ENCODE data around the gene VSIG10L2.
A peak's percentile ranks its signal among the peaks of the same experiment; 100 is the strongest.

Gene VSIG10L2

DNA sequence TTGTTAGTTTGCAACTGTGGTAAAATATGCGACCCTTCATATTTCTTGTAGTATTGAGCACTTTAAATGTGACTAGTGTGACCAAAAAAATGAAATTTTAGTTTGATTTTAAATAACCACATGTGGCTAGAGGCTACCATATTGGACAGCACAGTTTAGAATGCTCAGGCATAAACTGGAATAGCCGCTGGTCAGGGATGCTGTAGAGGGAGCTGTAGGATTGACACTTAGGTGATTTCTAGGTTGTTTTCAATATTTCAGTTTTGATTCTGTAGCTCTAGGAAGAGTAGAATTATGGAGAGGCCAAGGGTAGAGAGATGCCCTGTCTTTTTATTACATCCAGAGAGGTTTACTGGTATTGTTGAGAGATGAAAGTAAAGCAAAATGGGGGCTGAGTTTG, 10.8 kb upstream of the VSIG10L2 start:
- CTCF ChIA-PET: interaction anchor here (9.5 kb wide), 1 partner anchor 258 kb away, joined by 79 read pairs; no protein-coding TSS in a partner anchor
- Mint-ChIP-seq H3K27ac (no peak overlapping the region), H3K36me3 (no peaks in the 10 kb centered on the region), H3K4me3 (no peak overlapping the region), H3K4me1 (peaks cover 14% of the 10 kb centered on the region), H3K27me3 (peaks cover 10% of the 10 kb centered on the region), H3K9me3 (no peaks in the 10 kb centered on the region)
- no peak for DNase-seq

GRCh38 chr11:125935618-125936199, 10.1 kb upstream of the VSIG10L2 start:
- peaks cover 14% of the 10 kb centered on the region for H3K4me1 Mint-ChIP-seq
- no peak overlapping the region for H3K4me3 Mint-ChIP-seq
- H3K9me3 Mint-ChIP-seq: no peaks in the 10 kb centered on the region
- no peak for DNase-seq
- H3K27me3 Mint-ChIP-seq: peaks cover 8% of the 10 kb centered on the region
- no peaks in the 10 kb centered on the region for H3K36me3 Mint-ChIP-seq
- CTCF ChIA-PET: interaction anchor here (9.5 kb wide), 1 partner anchor 258 kb away, joined by 79 read pairs; no protein-coding TSS in a partner anchor
- no peak overlapping the region for H3K27ac Mint-ChIP-seq

DNA sequence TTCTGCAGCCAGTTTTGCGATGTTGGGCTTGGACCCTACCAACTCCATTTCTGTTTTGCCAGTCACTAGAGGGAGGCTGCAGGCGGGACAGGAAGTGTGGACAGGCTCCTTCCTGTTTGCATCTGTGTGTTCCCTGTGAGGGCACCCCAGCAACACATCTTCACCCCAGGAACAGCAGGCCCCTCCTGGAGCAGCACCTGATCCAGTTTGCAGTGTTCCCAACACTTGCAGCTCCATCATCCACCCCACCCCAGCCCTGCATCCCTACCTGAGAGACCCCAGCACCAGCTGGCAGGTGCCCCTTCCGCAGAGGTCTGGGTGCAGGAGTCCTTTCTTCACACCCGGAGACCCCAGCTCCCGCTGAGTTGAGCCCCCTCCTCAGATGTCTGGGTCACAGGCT, 7.4 kb upstream of the VSIG10L2 start:
- H3K4me1 Mint-ChIP-seq: peaks cover 21% of the 10 kb centered on the region
- no peaks in the 10 kb centered on the region for H3K9me3 Mint-ChIP-seq
- peak; percentile 38 for DNase-seq
- peak overlapping the region; percentile 17 for H3K27ac Mint-ChIP-seq
- H3K36me3 Mint-ChIP-seq: no peaks in the 10 kb centered on the region
- CTCF ChIA-PET: interaction anchor here (1.4 to 9.5 kb wide), 2 partner anchors 11 to 255 kb away, joined by 3 to 79 read pairs; no protein-coding TSS in a partner anchor
- peaks cover 8% of the 10 kb centered on the region for H3K27me3 Mint-ChIP-seq
- H3K4me3 Mint-ChIP-seq: no peak overlapping the region

- Mint-ChIP-seq H3K4me3 (no peak overlapping the region), H3K4me1 (peaks cover 21% of the 10 kb centered on the region), H3K27ac (no peak overlapping the region), H3K36me3 (no peaks in the 10 kb centered on the region), H3K9me3 (no peaks in the 10 kb centered on the region), H3K27me3 (peaks cover 8% of the 10 kb centered on the region)
- DNase-seq: no peak
- CTCF ChIA-PET: interaction anchor here (0.6 to 9.5 kb wide), 3 partner anchors 10 to 254 kb away, joined by 3 to 79 read pairs (median 3); no protein-coding TSS in a partner anchor
Measured at GRCh38 chr11:125939081-125939521, 6.7 kb upstream of the VSIG10L2 start.

DNA sequence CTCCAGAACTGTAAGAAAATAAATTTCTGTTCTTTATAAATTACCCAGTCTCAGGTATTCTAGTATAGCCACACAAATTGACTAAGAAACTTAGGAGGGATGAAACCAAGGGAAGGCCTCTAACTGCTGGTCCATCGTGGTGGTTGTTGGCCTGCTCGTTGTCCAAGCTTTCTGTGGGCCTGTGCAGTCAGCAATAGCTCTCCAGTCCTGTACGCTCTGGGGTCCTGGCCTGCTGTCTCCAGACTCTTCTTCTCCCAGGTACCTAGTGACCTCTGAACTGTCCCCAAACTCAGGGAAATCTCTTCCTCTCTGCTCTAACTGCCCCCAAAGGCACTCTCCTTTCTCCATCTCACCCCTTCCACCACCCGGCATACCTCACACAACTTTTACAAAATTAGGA, 5.7 kb upstream of the VSIG10L2 start:
- Mint-ChIP-seq H3K27ac (no peak overlapping the region), H3K36me3 (no peaks in the 10 kb centered on the region)
- CTCF ChIA-PET: interaction anchor here (0.7 to 9.5 kb wide), 6 partner anchors 121 to 409 kb away, joined by 3 to 79 read pairs (median 4); no protein-coding TSS in a partner anchor

DNA sequence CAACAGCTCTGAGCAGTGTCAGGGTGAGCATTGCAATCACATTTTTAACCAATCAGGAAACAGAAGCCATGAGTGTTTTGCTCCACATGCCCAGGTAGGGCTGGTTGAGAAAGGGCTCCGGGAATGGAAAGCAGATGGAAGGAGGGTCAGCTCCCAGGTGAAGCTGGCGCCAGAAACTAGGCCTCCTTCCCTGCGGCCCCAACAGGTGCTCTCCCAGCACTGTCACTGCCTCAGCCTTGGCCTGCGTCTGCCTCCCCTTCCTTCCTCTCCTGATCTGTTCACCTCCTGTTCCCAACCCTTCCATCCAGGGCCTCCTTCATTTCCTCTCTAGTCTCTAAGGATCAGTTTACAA, 4.6 kb upstream of the VSIG10L2 start:
- H3K27me3 Mint-ChIP-seq: peaks cover 14% of the 10 kb centered on the region
- H3K36me3 Mint-ChIP-seq: no peaks in the 10 kb centered on the region
- no peak overlapping the region for H3K4me3 Mint-ChIP-seq
- DNase-seq: no peak
- no peaks in the 10 kb centered on the region for H3K9me3 Mint-ChIP-seq
- peaks cover 21% of the 10 kb centered on the region for H3K4me1 Mint-ChIP-seq
- CTCF ChIA-PET: interaction anchor here (0.7 to 9.5 kb wide), 11 partner anchors 11 to 539 kb away, joined by 3 to 79 read pairs (median 4); no protein-coding TSS in a partner anchor
- H3K27ac Mint-ChIP-seq: no peak overlapping the region

More for the DNA sequence above, 5.7 kb upstream of the VSIG10L2 start:
- no peak for DNase-seq
- Mint-ChIP-seq H3K27me3 (peaks cover 14% of the 10 kb centered on the region), H3K9me3 (no peaks in the 10 kb centered on the region), H3K4me3 (no peak overlapping the region), H3K4me1 (peaks cover 21% of the 10 kb centered on the region)

DNA sequence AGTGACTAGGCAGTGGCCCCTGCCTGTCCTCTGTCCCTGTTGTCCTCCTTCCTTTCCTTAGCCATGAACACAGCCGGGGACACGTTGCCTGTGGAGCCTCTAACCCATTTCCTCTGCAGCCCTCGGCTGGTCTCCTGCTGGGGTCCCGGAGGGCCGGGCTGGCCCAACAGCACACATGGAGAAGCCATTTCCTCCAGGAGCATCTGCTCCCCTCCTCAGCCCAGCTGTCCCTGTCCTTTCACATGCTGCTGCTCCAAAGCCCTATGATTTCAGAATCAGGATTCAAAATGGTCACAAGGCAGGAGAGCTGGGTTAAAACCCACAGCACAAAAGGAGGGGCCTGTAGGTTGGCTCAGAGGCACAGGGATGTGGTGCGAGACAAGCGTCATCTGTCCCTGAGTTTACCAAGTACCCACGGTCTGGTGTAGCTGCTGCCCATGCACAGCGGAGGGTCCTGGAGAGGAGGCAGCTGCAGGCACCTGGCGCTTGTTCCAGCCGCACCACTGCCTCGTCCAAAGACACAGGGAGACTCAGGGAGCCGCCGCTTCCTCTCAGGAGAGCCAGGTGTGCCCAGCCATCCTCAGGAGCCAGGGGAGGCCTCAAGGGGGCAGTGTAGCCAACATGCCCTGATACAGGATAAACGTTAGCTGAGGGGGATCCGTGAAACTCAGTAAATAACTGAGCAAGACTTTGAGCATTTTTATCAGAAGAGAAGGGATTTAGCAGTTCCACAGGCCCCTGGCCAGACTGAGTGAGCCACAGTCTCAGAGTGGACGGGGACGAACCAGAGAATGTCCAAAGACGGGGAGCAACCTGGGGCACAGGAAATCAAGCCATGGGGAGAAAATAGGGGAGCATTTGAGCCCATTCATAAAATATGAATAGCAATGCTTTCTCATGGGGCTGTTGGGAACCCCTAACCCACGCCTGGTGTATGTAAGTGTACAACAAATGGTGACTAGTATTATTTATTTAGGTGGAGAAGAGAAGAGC, 3.9 kb upstream of the VSIG10L2 start:
- CTCF ChIA-PET: interaction anchor here (0.6 to 9.5 kb wide), 19 partner anchors 10 to 538 kb away, joined by 3 to 79 read pairs (median 3); no protein-coding TSS in a partner anchor
- H3K27me3 Mint-ChIP-seq: peaks cover 14% of the 10 kb centered on the region
- H3K9me3 Mint-ChIP-seq: no peaks in the 10 kb centered on the region
- no peak overlapping the region for H3K27ac Mint-ChIP-seq
- DNase-seq: peak; percentile 73
- no peak overlapping the region for H3K4me3 Mint-ChIP-seq
- H3K36me3 Mint-ChIP-seq: no peaks in the 10 kb centered on the region
- peaks cover 21% of the 10 kb centered on the region for H3K4me1 Mint-ChIP-seq

GRCh38 chr11:125942771-125943428, 2.9 kb upstream of the VSIG10L2 start:
- DNase-seq: no peak
- no peak overlapping the region for H3K27ac Mint-ChIP-seq
- H3K4me1 Mint-ChIP-seq: peaks cover 18% of the 10 kb centered on the region
- CTCF ChIA-PET: interaction anchor here (0.6 to 9.5 kb wide), 10 partner anchors 11 to 341 kb away, joined by 3 to 79 read pairs (median 3); no protein-coding TSS in a partner anchor
- no peaks in the 10 kb centered on the region for H3K9me3 Mint-ChIP-seq
- peaks cover 14% of the 10 kb centered on the region for H3K27me3 Mint-ChIP-seq
- no peaks in the 10 kb centered on the region for H3K36me3 Mint-ChIP-seq
- H3K4me3 Mint-ChIP-seq: no peak overlapping the region

GRCh38 chr11:125943661-125944349, 2.0 kb upstream of the VSIG10L2 start:
- H3K36me3 Mint-ChIP-seq: no peaks in the 10 kb centered on the region
- peaks cover 9% of the 10 kb centered on the region for H3K4me1 Mint-ChIP-seq
- no peak overlapping the region for H3K27ac Mint-ChIP-seq
- peaks cover 14% of the 10 kb centered on the region for H3K27me3 Mint-ChIP-seq
- CTCF ChIA-PET: interaction anchor here (0.7 to 9.5 kb wide), 4 partner anchors 10 to 340 kb away, joined by 3 to 79 read pairs (median 5); no protein-coding TSS in a partner anchor
- H3K4me3 Mint-ChIP-seq: no peak overlapping the region
- no peaks in the 10 kb centered on the region for H3K9me3 Mint-ChIP-seq
- no peak for DNase-seq

GRCh38 chr11:125944350-125945010, 1.4 kb upstream of the VSIG10L2 start:
- H3K9me3 Mint-ChIP-seq: no peaks in the 10 kb centered on the region
- CTCF ChIA-PET: interaction anchor here (1.2 to 9.5 kb wide), 2 partner anchors 249 kb away, joined by 4 to 79 read pairs; no protein-coding TSS in a partner anchor
- DNase-seq: no peak
- H3K36me3 Mint-ChIP-seq: no peaks in the 10 kb centered on the region
- H3K4me3 Mint-ChIP-seq: no peak overlapping the region
- H3K27me3 Mint-ChIP-seq: peaks cover 14% of the 10 kb centered on the region
- H3K27ac Mint-ChIP-seq: no peak overlapping the region
- H3K4me1 Mint-ChIP-seq: peaks cover 7% of the 10 kb centered on the region

GRCh38 chr11:125945011-125945796, 640 bp upstream of the VSIG10L2 start:
- H3K27me3 Mint-ChIP-seq: peaks cover 14% of the 10 kb centered on the region
- no peaks in the 10 kb centered on the region for H3K9me3 Mint-ChIP-seq
- DNase-seq: no peak
- H3K36me3 Mint-ChIP-seq: no peaks in the 10 kb centered on the region
- no peak overlapping the region for H3K4me3 Mint-ChIP-seq
- CTCF ChIA-PET: interaction anchor here (1.2 kb wide), 2 partner anchors 248 to 258 kb away, joined by 3 to 4 read pairs; no protein-coding TSS in a partner anchor
- H3K27ac Mint-ChIP-seq: no peak overlapping the region
- H3K4me1 Mint-ChIP-seq: peaks cover 7% of the 10 kb centered on the region

DNA sequence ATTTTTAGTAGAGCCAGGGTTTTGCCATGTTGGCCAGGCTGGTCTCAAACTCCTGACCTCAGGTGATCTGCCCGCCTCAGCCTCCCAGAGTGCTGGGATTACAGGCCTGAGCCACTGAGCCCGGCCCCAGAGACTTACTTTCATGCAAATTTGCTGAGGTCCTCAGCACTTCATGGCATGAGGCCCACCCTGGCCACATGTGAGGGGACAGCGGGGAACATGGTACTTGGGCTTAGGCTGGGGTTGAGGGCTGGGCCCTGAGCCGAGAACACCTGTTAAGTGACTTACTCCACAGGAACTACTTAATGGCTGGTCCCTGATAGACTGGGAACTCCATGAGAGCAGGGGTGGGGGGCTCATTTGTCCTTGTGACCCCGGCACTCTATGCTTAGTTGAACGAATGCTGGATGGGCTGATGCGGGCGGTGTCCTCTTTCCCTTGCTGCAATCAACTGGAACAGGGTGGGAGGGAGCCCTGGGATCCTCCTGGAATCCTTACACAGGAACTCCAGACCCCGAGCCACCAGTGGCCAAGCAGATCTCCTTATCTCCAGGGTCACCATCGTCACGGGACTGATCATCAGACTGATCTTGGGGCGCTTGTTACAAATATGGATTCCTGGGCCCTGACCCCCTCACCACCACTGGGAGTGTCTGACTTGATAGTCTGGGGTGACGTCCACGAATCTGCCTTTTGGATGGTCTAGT, 1.0 kb downstream of the VSIG10L2 start:
- Mint-ChIP-seq H3K27ac (no peak overlapping the region), H3K36me3 (no peaks in the 10 kb centered on the region), H3K27me3 (peaks cover 16% of the 10 kb centered on the region), H3K4me3 (no peak overlapping the region), H3K4me1 (peaks cover 7% of the 10 kb centered on the region), H3K9me3 (no peaks in the 10 kb centered on the region)
- CTCF ChIA-PET: no interaction called here
- no peak for DNase-seq

Data from activated naive CD4-positive, alpha-beta T cell treated with anti-CD3 and anti-CD28 coated beads, Interleukin-2, amount 10 ng/mL, durations not matched to agents 7 days and 5 days (primary cell).